Epithelial cell of proximal tubule (primary cell): ENCODE measurements around the gene CDC37. TPM values are rescaled to one million over a fixed set of nuclear protein-coding genes. Genes with fewer than 3 reads are reported as not detected.

Experiments
- DNase-seq: peaks from one replicate; pipeline ENCODE4 v3.0.0-alpha.2; 2011; ENCODE audit warnings: low read depth
- H3K4me3 ChIP-seq: 2 replicates; pipeline ENCODE4 v1.5.1; 2011; ENCODE audit warnings: low read depth, mild to moderate bottlenecking, low read length
- total RNA-seq: library from RNA; depleted of rRNA; stranded (reverse); fragments of >200 nt; gene quantifications from 2 replicates; pipeline ENCODE4 v1.2.3, GENCODE V29; 2015
- TF ChIP-seq, protein P1 (sequence below): conservative IDR thresholded peaks from 2 replicates; pipeline ENCODE4 v1.5.1; 2012; ENCODE audit warnings: low read depth, mild to moderate bottlenecking, low read length

The CDC37 gene
- total RNA-seq, 1 donor from 2014 or later: 155 TPM

GRCh38 chr19:10352764-10353671 is 50.3 kb downstream of the CDC37 start:
- no peak for DNase-seq
- TF ChIP-seq, protein P1, sequence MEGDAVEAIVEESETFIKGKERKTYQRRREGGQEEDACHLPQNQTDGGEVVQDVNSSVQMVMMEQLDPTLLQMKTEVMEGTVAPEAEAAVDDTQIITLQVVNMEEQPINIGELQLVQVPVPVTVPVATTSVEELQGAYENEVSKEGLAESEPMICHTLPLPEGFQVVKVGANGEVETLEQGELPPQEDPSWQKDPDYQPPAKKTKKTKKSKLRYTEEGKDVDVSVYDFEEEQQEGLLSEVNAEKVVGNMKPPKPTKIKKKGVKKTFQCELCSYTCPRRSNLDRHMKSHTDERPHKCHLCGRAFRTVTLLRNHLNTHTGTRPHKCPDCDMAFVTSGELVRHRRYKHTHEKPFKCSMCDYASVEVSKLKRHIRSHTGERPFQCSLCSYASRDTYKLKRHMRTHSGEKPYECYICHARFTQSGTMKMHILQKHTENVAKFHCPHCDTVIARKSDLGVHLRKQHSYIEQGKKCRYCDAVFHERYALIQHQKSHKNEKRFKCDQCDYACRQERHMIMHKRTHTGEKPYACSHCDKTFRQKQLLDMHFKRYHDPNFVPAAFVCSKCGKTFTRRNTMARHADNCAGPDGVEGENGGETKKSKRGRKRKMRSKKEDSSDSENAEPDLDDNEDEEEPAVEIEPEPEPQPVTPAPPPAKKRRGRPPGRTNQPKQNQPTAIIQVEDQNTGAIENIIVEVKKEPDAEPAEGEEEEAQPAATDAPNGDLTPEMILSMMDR: no peak
- H3K4me3 ChIP-seq: no peak overlapping the region

DNA sequence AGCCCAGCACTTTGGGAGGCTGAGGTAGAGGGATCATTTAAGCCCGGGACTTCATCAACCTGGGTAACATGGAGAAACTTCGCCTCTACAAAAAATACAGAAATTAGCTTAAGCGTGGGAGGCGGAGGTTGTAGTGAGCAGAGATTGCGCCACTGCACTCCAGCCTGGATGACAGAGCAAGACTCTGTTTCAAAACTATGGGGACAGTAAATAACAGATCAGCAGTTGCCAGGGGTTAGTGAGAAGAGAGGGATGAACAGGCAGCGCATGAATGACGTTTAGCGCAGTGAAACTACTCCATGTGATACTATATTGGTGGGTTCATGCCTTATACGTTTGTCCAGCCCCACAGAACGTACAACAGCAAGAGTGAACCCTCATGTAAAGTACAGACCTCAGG is 56.8 kb downstream of the CDC37 start:
- DNase-seq: no peak
- TF ChIP-seq, protein P1: no peak

DNA sequence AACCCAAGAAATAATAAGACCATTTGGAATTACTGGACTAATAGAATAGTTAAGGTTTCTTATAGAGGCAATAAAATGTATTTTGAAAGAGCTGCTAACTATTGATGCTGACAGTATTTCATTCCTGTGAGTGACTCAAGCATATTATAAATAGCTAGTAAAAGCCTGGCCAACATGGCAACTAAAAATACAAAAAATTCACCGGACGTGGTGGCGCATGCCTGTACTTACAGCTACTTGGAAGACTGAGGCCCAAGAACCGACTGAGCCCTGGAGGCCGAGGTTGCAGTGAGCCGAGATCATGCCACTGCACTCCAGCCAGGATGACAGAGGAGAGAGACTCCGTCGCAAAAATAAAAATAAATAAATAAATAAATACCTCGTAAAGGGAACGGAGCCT is 58.6 kb downstream of the CDC37 start:
- no peak for DNase-seq
- TF ChIP-seq, protein P1: no peak
- no peak overlapping the region for H3K4me3 ChIP-seq

More for the DNA sequence above, 56.8 kb downstream of the CDC37 start:
- H3K4me3 ChIP-seq: no peak overlapping the region

DNA sequence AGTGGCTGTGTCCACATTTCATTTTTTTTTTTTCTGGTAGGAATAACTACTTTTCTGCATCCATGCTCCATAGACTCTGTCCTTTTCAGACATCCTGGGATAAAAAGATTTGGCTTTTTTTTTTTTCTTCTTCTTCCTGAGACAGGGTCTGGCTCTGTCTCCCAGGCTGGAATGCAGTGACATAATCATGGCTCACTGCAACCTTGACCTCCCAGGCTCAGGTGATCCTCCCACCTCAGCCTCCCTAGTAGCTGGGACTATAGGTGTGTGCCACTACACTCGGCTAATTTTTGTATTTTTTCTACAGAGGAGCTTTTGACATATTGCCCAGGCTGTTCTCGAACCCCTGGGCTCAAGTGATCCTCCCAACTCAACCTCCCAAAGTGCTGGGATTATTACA is 59.8 kb downstream of the CDC37 start:
- no peak for DNase-seq
- TF ChIP-seq, protein P1: no peak
- no peak overlapping the region for H3K4me3 ChIP-seq

Other genes starting within 250 kb of the CDC37 start
- 154 and 198 TPM in 2 replicates for gene DNMT1, start 208.6 kb downstream of the CDC37 start, total RNA-seq
- gene S1PR2, start 172.2 kb downstream of the CDC37 start, total RNA-seq: 2.5 and 3.0 TPM in 2 replicates
- 104 and 156 TPM in 2 replicates for gene MRPL4, start 151.3 kb downstream of the CDC37 start, total RNA-seq
- 17.1 and 36.3 TPM in 2 replicates for gene ICAM1, start 132.4 kb downstream of the CDC37 start, total RNA-seq
- not detected in 2 replicates for gene ICAM4, start 116.6 kb downstream of the CDC37 start, total RNA-seq
- gene ICAM5, start 113.6 kb downstream of the CDC37 start, total RNA-seq: 0.14 TPM in 1 of 2 replicates, not detected in the other
- gene ZGLP1, start 93.7 kb downstream of the CDC37 start, total RNA-seq: 0.35 and 2.4 TPM in 2 replicates
- gene FDX2, start 87.5 kb downstream of the CDC37 start, total RNA-seq: 48.2 and 57.6 TPM in 2 replicates
- 29.5 and 34.1 TPM in 2 replicates for gene RAVER1, start 70.0 kb downstream of the CDC37 start, total RNA-seq
- gene ICAM3, start 63.9 kb downstream of the CDC37 start, total RNA-seq: 3.4 and 3.8 TPM in 2 replicates
- gene TYK2, start 23.0 kb downstream of the CDC37 start, total RNA-seq: 95.4 and 103 TPM in 2 replicates
- gene PDE4A, start 17.0 kb upstream of the CDC37 start, total RNA-seq: 0.40 and 2.0 TPM in 2 replicates
- 41.2 and 76.0 TPM in 2 replicates for gene KEAP1, start 99.8 kb upstream of the CDC37 start, total RNA-seq
- not detected in 2 replicates for gene S1PR5, start 113.9 kb upstream of the CDC37 start, total RNA-seq
- 31.4 and 35.9 TPM in 2 replicates for gene ATG4D, start 140.4 kb upstream of the CDC37 start, total RNA-seq
- gene KRI1, start 162.5 kb upstream of the CDC37 start, total RNA-seq: 16.7 and 18.2 TPM in 2 replicates
- gene CDKN2D, start 165.4 kb upstream of the CDC37 start, total RNA-seq: 5.1 and 17.1 TPM in 2 replicates
- gene AP1M2, start 183.8 kb upstream of the CDC37 start, total RNA-seq: 39.7 and 47.2 TPM in 2 replicates
- gene SLC44A2, start 222.0 kb upstream of the CDC37 start, total RNA-seq: 48.5 and 52.0 TPM in 2 replicates